Pancreas (tissue), 10 donors: ENCODE data around the gene PDE6C. TPM values are rescaled to one million over a fixed set of nuclear protein-coding genes. Genes with fewer than 3 reads are reported as not detected.
A peak's percentile ranks its signal among the peaks of the same experiment; 100 is the strongest.

Source experiments
- ATAC-seq, 4 donors: fragments of 200-7000 bp; cut with Tn5 transposase; one replicate each; pipeline versions ENCODE4 v1.8.0 to v1.9.1; 2020; ENCODE audit warnings: mild to moderate bottlenecking in 4 of 4, moderate library complexity in 4 of 4
- DNase-seq, 6 donors: peaks; one replicate each; pipeline ENCODE4 v3.0.0-alpha.2; 2020
- FAIRE-seq: peaks from 2 replicates; lab custom pipeline; 2012; peaks lifted over from hg19 to GRCh38; lab: Jason Lieb, UNC
- H3K27ac ChIP-seq, 4 donors: fragments of 200-600 bp; sonication (generic); 1 replicate in 3 of 4; 2 replicates in 1 of 4; pipeline versions ENCODE4 v1.5.0 to v1.8.0; 2020
- H3K27me3 ChIP-seq, 4 donors: fragments of 200-600 bp; one replicate each; pipeline ENCODE4 v1.8.0; 2021
- H3K36me3 ChIP-seq, 3 donors: fragments of 200-600 bp; sonication (generic) in 1 of 3; one replicate each; pipeline versions ENCODE4 v1.5.0 to v1.8.0; 2020 to 2021
- H3K4me1 ChIP-seq, 3 donors: fragments of 200-600 bp; one replicate each; pipeline ENCODE4 v1.8.0; 2021
- H3K4me3 ChIP-seq, 4 donors: fragments of 200-600 bp; sonication (generic) in 2 of 4; one replicate each; pipeline versions ENCODE4 v1.5.0 to v1.8.0; 2020 to 2021
- H3K9me3 ChIP-seq, 4 donors: fragments of 200-600 bp; one replicate each; pipeline ENCODE4 v1.8.0; 2021
- CTCF ChIP-seq, 4 donors: fragments of 200-600 bp; sonication (generic) in 3 of 4; IDR thresholded peaks; one replicate each; pipeline versions ENCODE4 v1.5.0 to v1.8.0; 2021; ENCODE audit warnings: antibody characterized with exemption in 4 of 4
- whole genome bisulfite sequencing, 2 donors: extraction: QIAGEN DNeasy Blood & Tissue Kit; methylation state at CpG; one replicate each; pipeline ENCODE4 v1.1.7; 2013; 5-methylcytosine and 5-hydroxymethylcytosine counted together
- intact Hi-C, 3 donors: fragments of 100-400 bp; cut with DNase I; formaldehyde crosslinking; loops; one replicate each; pipeline versions ENCODE4 v1.11.1 to v1.14.2; 2022
- polyA plus RNA-seq, 2 donors: library from polyadenylated mRNA; stranded (reverse); fragments of 200-250 nt; gene quantifications; one replicate each; pipeline ENCODE4 v1.2.3, GENCODE V29; 2013
- total RNA-seq, 6 donors: library from RNA; stranded (reverse); fragmentation: NEBNext Ultra II Directional in 4 of 6; extraction: Animal tissue kit (Norgen Biotek cat#: 25700) in 4 of 6; gene quantifications; one replicate each; pipeline versions ENCODE4 v1.2.1 to v1.2.4, GENCODE V29; 2021 to 2023
- donor health status: healthy with polysubstance abuse.
- donor health status: DM: no; HTN: no; CAD: no; lungs with moderate emphysema.
- donor health status: DM: no; HTN: no; CAD: no.
- donor health status: control.
- donor health status: control.
- donor health status: Bipolar disorder and iron deficiency.
- donor health status: DM: yes; HTN: yes; CAD: no.
- donor health status: DM: no; HTN: no; CAD: no.
- donor health status: DM: no; HTN: no; CAD: no.
- donor health status: DM: yes; HTN: yes; CAD: no.

PDE6C gene
- total and polyA plus RNA-seq, 8 donors: not detected

GRCh38 chr10:93672022-93672678 is 59.8 kb downstream of the PDE6C start:
- WGBS, 2 donors: 17 to 31% methylated on average over 2 of the region's 2 CpGs
- no peak for DNase-seq
- no peak for FAIRE-seq
- peaks cover 0 to 28% (median 15%) of the 10 kb centered on the region in 3 donors for H3K36me3 ChIP-seq
- peaks cover 0 to 10% (median 3%) of the 10 kb centered on the region in 3 donors for H3K4me1 ChIP-seq
- H3K27ac ChIP-seq: no peak overlapping the region
- H3K27me3 ChIP-seq: no peaks in the 10 kb centered on the region
- no peaks in the 10 kb centered on the region for H3K9me3 ChIP-seq
- intact Hi-C loops: no loop called here
- no peak overlapping the region for H3K4me3 ChIP-seq
- peak in 1 of 4 donors; percentile 34 for ATAC-seq
- no peak for TF ChIP-seq CTCF (IDR thresholded peaks at IDR 0.05)

GRCh38 chr10:93672890-93673289 is 60.6 kb downstream of the PDE6C start:
- ATAC-seq (no peak), FAIRE-seq (no peak), DNase-seq (no peak)
- Histone ChIP-seq H3K4me3 (no peak overlapping the region), H3K9me3 (no peaks in the 10 kb centered on the region), H3K36me3 (peaks cover 0 to 36% (median 15%) of the 10 kb centered on the region in 3 donors), H3K27ac (no peak overlapping the region), H3K27me3 (no peaks in the 10 kb centered on the region), H3K4me1 (peaks cover 0 to 10% (median 3%) of the 10 kb centered on the region in 3 donors)
- 82 to 84% methylated on average over 2 of the region's 2 CpGs for WGBS, 2 donors
- intact Hi-C loops: no loop called here
- TF ChIP-seq CTCF (IDR thresholded peaks at IDR 0.05): no peak

- ATAC-seq (no peak), DNase-seq (no peak), FAIRE-seq (no peak)
- Histone ChIP-seq H3K4me3 (no peak overlapping the region), H3K4me1 (peaks cover 0 to 10% (median 3%) of the 10 kb centered on the region in 3 donors), H3K27me3 (no peaks in the 10 kb centered on the region), H3K27ac (no peak overlapping the region), H3K36me3 (peaks cover 0 to 34% (median 14%) of the 10 kb centered on the region in 3 donors), H3K9me3 (no peaks in the 10 kb centered on the region)
- no peak for TF ChIP-seq CTCF (IDR thresholded peaks at IDR 0.05)
- intact Hi-C loops: no loop called here
- 66 to 70% methylated on average over 2 of the region's 2 CpGs for WGBS, 2 donors
These were observed 61.5 kb downstream of the PDE6C start for GRCh38 chr10:93673791-93674190.

- no peak for FAIRE-seq
- Histone ChIP-seq H3K36me3 (peaks cover 0 to 28% (median 5%) of the 10 kb centered on the region in 3 donors), H3K4me1 (no peaks in the 10 kb centered on the region), H3K9me3 (no peaks in the 10 kb centered on the region), H3K27me3 (no peaks in the 10 kb centered on the region), H3K4me3 (no peak overlapping the region), H3K27ac (no peak overlapping the region)
- no peak for DNase-seq
- WGBS, 2 donors: 89 to 93% methylated on average over 4 of the region's 4 CpGs
- ATAC-seq: no peak
- intact Hi-C loops: no loop called here
- no peak for TF ChIP-seq CTCF (IDR thresholded peaks at IDR 0.05)
These were observed 66.0 kb downstream of the PDE6C start for GRCh38 chr10:93678386-93678785.
